ENCODE measurements around the gene DYNC2H1. TPM values are rescaled to one million over a fixed set of nuclear protein-coding genes. Genes with fewer than 3 reads are reported as not detected.

DYNC2H1 gene
- total RNA-seq, 1 experiment from 2014 or later: 12.4 TPM

GRCh38 chr11:103266167-103266831, 157.1 kb downstream of the DYNC2H1 start:
- Histone ChIP-seq H3K4me3 (ENCODE audit: low read depth in 2 of 2, low read length in 2 of 2) (no peak overlapping the region), H3K27me3 (ENCODE audit: control insufficient read depth, insufficient read depth, low read length) (no peaks in the 10 kb centered on the region), H3K27ac (ENCODE audit: low read length) (no peak overlapping the region), H3K36me3 (ENCODE audit: control insufficient read depth, insufficient read depth, low read length) (no peaks in the 10 kb centered on the region), H3K4me1 (ENCODE audit: control insufficient read depth, insufficient read depth, low read length) (no peaks in the 10 kb centered on the region), H3K9me3 (ENCODE audit: control insufficient read depth, insufficient read depth, low read depth, low read length) (no peaks in the 10 kb centered on the region)
- BruUV-seq (replicated peaks): no TSS peak
- intact Hi-C loops (cut with micrococcal nuclease; ENCODE audit: unreplicated experiment) (no loop called here), in situ Hi-C loops (cut with HindIII; ENCODE audit: low pct_unique_long_range_greater_than_20kb, low sequenced_read_pairs) (no loop called here)
- no peak for TF ChIP-seq CTCF (IDR thresholded peaks at IDR 0.05)
- ChIA-PET POLR2A (interaction anchor here (0.6 kb wide), 1 partner anchor 21 kb away, joined by 3 read pairs; no protein-coding TSS in a partner anchor), CTCF (no interaction called here)
- DNase-seq (ENCODE audit: low read depth, low spot score): no peak
- ATAC-seq: no peak

- ChIA-PET CTCF (no interaction called here), POLR2A (no interaction called here)
Measured at GRCh38 chr11:103272876-103273275, 163.7 kb downstream of the DYNC2H1 start.

More at GRCh38 chr11:103272876-103273275, 163.7 kb downstream of the DYNC2H1 start:
- Histone ChIP-seq H3K4me1 (ENCODE audit: control insufficient read depth, insufficient read depth, low read length) (no peaks in the 10 kb centered on the region), H3K9me3 (ENCODE audit: control insufficient read depth, insufficient read depth, low read depth, low read length) (no peaks in the 10 kb centered on the region), H3K27me3 (ENCODE audit: control insufficient read depth, insufficient read depth, low read length) (no peaks in the 10 kb centered on the region), H3K4me3 (ENCODE audit: low read depth in 2 of 2, low read length in 2 of 2) (no peak overlapping the region), H3K27ac (ENCODE audit: low read length) (no peak overlapping the region), H3K36me3 (ENCODE audit: control insufficient read depth, insufficient read depth, low read length) (no peaks in the 10 kb centered on the region)
- no peak for DNase-seq (ENCODE audit: low read depth, low spot score)
- in situ Hi-C loops (cut with HindIII; ENCODE audit: low pct_unique_long_range_greater_than_20kb, low sequenced_read_pairs) (no loop called here), intact Hi-C loops (cut with micrococcal nuclease; ENCODE audit: unreplicated experiment) (no loop called here)
- TF ChIP-seq CTCF (IDR thresholded peaks at IDR 0.05) (no peak), POLR2AphosphoS5 (IDR thresholded peaks at IDR 0.05; ENCODE audit: low read depth, low read length) (no peak), SIN3A (IDR thresholded peaks at IDR 0.05; ENCODE audit: borderline replicate concordance, insufficient read depth, low read depth, low read length) (no peak), TCF7L2 (IDR thresholded peaks at IDR 0.05; ENCODE audit: low read depth, low read length) (no peak), REST (IDR thresholded peaks at IDR 0.05; ENCODE audit: insufficient read depth in 1 of 2, low read depth in 2 of 2, low read length in 1 of 2) (no peak)
- ATAC-seq: no peak
- no TSS peak for BruUV-seq (replicated peaks)

Measured in Panc1 (cell line).